GM18511 (cell line): ENCODE data around the gene PXDC1.
"Not testable (repeated sequence)": the region's sequence is repeated elsewhere in the genome, so short reads cannot be mapped to it uniquely, and the experiment has no call there.

Source experiments
- ATAC-seq: cut with Tn5 transposase; IDR thresholded peaks from one replicate; pipeline ENCODE4 v1.9.1; 2021; ENCODE audit warnings: mild to moderate bottlenecking, moderate library complexity; ENCODE audit not compliant: unreplicated experiment

PXDC1 gene

GRCh38 chr6:3784423-3784822, 32.9 kb upstream of the PXDC1 start:
- ATAC-seq: no peak

DNA sequence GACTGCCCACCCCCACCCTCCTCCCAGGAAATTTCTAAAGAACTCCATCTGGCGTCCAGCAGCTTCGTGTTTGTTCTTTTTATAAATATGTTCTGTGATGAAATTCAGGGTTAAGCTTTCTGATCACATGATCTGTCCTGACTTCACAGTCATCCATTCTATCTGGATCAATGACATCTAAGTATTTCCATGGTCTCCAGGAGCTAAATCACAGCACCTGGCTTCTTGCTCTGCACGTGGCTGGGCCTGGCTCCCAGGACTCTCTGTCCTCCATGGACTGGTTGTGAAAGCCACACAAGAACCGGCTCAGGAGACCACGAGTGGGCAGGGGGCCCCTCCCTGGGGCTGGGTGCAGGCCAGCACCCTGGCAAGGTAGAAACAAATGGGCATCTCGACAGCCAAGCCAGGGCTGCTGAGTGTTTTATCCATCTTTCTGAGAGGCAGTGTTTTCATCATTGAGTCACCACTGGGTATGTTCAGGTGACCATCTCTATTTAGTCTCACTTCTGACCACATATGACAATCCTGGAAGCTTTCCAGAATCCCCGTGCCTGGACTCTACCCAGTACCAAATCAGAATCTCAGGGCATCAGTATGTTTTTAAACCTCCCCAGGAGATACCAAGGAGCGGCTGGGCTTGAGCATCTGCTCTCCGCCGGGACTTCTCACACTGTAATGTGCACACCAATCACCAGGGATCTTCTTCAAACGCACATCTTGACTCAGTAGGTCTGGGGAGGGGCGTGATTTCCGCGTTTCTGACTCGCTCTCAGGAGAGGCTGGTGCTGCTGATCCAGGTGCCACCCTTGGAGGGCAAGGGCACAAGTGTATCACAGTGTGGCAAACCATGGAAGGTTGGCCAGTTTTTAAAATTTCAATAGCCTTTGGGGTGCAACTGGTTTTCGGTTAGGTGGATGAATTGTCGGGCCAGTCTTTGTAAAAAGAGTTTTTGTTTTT, 31.6 kb upstream of the PXDC1 start:
- no peak for ATAC-seq

- ATAC-seq: no peak
These were observed 30.0 kb upstream of the PXDC1 start for GRCh38 chr6:3781504-3781903.

- ATAC-seq: no peak
These were observed 28.0 kb upstream of the PXDC1 start for GRCh38 chr6:3779574-3779849.

- ATAC-seq: no peak
These were observed 27.4 kb upstream of the PXDC1 start for GRCh38 chr6:3778701-3779573.

DNA sequence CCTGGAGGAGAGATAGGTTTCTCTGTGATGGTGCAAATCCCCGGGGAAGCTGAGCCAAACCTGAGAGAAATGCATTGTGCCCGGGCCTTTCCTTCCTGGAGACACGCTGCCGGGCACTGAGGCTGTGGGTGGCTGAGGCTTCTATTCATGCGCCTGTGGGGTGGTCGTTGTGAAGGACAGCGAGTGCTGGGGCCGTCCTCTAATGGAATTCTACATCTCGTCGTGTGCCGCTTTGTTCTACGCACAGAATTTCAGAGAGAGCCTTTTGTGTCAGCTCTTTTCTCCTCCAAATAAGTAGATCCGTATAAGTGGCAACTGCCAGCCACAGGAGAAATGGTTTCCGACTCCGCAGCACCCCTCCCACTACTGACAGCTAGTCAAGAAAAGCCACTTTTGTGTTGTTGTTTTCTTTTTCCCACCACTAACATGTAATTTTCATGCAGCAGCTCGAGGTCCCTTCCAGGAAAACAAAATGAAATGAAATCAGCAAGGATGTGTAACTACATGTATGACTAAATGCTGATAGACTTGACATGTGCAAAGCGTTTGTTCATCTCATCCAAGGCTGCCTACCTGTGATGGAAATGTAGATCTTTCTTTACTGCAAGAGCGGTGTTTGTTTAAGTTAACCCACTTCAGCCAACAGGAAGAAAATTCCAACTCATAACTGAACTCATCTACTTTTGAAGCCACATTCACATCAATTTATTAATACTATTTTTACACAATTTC, 26.4 kb upstream of the PXDC1 start:
- ATAC-seq: no peak

DNA sequence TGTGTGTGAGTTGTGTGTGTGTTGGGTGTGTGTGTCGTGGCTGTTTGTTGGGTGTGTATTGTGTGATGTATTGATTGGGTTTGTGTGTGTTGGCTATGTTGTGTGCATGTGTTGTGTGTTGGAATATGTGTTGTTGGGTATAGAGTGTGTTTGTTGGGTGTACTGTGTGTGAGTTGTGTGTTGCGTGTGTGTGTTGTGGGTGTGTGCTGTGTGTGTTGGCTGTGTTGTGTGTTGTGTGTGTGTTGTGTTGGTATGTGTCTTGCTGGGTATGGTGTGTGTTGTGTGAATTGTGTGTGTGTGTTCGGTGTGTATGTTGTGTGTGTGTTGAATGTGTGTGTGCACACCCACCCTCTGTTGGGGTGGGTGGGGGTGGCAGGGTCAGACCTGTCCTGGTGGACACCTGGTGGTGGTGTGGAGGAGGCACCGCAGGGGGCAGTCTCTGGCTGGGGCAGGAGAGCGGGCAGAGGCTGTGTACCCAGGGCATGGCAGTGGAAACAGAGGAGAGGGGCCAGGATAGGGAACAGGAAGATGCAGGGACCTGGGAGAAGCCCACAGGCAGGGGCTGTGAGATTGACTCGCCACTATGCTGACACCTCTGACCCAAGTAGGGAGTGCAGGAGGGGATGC, 25.5 kb upstream of the PXDC1 start:
- no peak for ATAC-seq

DNA sequence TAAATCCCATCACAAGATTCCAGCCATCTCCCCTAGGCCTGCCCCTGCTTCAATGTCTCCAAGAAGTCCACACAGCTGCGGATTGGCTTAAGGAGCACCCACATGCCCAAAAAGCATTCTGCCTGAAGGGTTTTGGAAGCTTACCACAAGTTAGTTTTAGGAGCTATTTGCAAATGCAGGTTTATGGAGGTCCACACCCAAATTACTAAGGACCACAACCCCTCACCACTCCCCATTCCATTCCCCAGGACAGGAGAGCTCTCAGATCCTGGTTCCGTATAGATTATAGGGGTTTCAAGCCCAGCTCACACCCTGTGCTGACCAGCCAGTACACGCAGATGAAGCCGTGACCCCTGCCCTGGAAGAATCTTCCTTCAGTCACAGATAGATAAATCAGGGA, 24.3 kb upstream of the PXDC1 start:
- ATAC-seq: no peak

DNA sequence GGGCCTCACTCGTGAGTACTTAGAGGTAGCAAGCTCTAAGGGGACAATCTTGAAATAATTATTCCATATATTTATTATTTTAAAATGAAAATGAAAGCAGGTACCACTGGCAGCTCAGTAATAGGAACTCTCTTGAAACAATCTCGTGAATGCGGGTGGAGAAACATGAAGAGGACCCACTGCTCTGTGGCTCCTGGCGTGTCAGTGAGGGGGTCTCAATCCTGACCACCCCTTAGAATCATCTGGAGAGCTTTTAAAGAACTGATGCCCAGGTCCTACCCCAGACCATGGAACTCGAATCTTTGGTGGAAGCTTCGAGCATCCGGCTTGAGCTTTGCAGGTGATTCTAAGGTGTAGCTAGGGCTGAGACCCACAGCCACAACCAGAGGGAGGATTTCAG, 23.9 kb upstream of the PXDC1 start:
- no peak for ATAC-seq

GRCh38 chr6:3773678-3774298, 22.3 kb upstream of the PXDC1 start:
- ATAC-seq: no peak

DNA sequence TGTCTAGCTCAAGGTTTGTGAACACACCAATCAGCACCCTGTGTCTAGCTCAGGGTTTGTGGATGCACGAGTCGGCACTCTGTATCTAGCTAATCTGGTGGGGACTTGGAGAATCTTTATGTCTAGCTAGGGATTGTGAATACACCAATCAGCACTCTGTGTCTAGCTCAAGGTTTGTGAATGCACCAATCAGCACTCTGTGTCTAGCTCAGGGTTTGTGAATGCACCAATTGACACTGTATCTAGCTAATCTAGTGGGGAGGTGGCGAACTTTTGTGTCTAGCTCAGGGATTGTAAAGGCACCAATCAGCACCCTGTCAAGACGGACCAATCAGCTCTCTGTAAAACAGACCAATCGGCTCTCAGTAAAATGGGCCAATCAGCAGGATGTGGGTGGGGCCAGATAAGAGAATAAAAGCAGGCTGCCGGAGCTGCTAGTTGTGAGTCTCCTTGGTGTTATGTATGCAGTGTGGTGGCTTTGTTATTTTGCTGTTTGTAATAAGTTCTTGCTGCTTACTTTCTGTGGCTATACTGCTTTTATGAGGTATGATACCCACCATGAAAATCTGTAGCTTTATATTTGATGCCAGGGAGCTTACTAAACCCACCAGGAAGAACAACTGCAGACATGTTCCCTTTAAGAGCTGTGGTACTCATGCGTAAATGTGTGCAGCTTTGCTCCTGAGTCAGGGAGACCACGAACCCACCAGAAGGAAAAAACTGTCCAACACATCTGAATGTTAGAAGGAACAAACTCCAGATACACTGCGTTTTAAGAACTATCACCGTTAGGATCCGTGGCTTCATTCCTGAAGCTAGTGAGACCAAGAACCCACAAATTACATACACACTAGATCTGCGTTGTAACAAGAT, 20.9 kb upstream of the PXDC1 start:
- not testable (repeated sequence) for ATAC-seq

DNA sequence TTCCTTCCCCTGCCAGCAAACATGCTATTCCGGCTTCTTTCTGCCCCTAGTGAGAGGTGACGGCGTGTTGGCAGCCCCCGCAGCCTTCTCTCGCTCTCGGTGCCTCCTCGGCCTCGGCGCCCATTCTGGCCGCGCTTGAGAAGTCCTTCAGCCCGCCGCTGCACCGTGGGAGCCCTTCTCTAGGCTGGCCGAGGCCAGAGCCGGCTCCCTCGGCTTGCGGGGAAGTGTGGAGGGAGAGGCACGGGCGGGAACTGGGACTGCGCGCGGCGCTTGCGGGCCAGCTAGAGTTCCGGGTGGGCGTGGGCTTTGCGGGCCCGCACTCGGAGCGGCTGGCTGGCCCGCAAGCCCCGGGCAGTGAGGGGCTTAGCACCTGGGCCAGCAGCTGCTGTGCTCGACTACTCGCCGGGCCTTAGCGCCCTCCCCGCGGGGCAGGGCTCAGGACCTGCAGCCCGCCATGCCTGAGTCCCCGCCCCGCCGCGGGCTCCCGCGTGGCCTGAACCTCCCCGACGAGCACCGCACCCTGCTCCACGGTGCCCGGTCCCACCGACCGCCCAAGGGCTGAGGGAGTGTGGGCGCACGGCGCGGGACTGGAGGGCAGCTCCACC, 20.0 kb upstream of the PXDC1 start:
- ATAC-seq: no peak

DNA sequence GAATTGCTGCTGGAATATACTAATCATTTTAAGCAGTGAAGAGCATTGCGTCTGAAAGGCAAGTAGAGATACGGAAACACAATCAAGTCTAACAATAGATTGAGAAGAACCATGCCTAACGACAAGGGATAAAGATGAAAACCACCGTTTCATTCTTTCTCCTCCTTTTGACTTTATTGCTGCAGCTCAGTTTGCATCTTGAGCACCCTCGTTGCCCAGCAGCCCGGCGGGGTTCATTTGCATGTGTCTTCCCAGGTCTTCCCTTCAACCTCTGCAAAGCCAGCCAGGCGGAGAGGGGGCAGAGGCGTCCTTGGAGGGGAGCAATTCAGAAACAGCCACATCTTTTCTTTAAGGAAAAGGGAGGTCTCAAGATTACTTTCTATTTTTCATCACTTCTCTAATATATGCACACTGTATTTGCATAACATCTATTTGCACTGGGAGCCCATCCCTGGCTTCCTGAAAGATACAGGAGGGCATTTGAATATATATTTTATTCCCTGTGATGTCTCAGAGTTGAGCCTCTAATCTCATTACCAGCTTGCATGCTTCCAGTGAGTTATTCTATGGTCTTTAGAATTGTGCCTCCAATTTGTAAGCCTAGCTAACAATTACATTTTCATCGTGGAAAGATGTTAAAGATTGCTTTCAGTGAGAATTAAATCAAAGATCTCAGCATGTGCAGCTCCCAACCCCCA, 18.7 kb upstream of the PXDC1 start:
- ATAC-seq: no peak

DNA sequence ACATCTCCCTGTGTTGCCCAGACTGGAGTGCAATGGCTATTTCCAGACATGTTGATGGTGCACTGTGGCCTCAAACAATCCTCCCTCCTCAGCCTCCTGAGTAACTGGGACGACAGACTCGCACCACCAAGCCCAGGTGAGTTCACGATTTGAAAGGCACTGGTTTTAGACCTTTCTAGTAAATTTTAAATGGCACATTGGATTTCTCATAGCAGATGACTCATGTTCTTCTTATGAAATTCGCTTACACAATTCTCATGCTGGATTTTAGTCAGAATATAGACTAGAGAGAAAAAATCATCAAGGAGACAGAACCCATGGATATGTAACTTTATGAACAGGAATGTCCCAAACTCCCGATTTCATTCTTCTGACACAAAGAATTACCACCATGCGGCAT, 18.1 kb upstream of the PXDC1 start:
- no peak for ATAC-seq

DNA sequence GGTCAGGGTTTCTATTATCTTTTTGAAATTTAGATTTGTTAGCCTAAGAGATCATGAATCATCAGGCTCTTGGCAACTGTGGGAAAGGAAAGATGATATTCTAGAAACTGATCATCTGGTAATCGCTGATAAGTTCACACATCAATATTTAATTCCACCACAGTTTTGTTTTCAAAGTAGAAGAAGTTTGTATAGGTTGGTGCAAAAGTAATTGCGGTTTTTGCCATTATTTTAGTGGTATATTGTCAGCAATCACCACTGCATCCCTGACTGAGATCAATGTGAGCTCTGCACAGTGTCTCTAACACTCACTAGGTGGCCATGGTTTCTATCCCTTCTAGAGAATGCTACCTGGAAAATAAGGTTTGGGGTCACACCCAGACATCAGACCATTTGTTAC, 17.0 kb upstream of the PXDC1 start:
- no peak for ATAC-seq

GRCh38 chr6:3767483-3767882, 16.0 kb upstream of the PXDC1 start:
- ATAC-seq: not testable (repeated sequence)

DNA sequence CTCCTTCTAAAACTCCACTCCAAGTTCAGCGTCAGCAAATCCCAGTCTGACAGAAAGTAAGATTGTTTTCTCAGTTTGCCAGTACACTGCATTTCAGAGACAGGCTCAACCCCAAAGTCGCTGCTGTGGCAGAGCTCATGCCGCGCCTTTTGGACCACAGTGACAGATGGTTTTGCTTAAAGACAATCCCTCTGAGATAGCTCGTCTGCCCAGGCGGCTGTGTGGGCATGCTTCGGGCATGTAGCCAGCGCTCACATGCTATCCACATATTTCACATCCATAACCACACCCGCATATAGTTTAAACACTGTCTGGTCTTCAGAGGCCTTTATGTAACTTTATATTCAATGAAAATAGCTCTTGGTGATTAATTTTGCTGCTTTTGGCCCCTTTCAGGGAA, 14.7 kb upstream of the PXDC1 start:
- ATAC-seq: no peak

DNA sequence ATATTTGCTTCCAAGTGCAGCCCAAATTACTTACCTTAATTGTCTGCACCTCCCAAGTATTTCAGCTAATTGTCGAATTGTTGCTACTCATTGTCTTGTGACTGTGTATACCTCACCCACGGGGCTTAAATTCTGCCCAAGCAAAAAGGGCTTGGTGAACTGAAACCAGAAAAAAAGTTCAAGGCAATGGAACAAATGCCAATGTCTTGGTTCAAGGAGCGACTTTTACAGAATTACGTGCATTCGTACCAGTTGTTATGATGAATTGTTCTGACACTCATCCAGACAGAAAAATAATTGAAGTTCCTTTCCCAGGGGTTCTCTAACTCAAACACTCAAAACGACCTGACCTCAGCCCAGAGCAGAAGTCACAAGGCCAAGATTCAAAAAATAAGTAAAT, 13.9 kb upstream of the PXDC1 start:
- no peak for ATAC-seq
